ENCODE measurements around the gene FZR1.
A peak's percentile ranks its signal among the peaks of the same experiment; 100 is the strongest.
"Not testable (repeated sequence)": the region's sequence is repeated elsewhere in the genome, so short reads cannot be mapped to it uniquely, and the experiment has no call there.

Gene FZR1

GRCh38 chr19:3496392-3497273 is 9.5 kb upstream of the FZR1 start:
- no peak for DNase-seq (ENCODE audit: low read depth)

GRCh38 chr19:3497757-3498520 is 8.2 kb upstream of the FZR1 start:
- DNase-seq (ENCODE audit: low read depth), result no peak

GRCh38 chr19:3499738-3500428 is 6.2 kb upstream of the FZR1 start:
- DNase-seq (ENCODE audit: low read depth), result no peak

- DNase-seq (ENCODE audit: low read depth), result peak; percentile 89
Measured at GRCh38 chr19:3500429-3501101, 5.5 kb upstream of the FZR1 start, which contains the start of gene DOHH. DOHH (minus strand) TSS chr19:3500674; CDS start chr19:3496814, 3,860 bp downstream.

GRCh38 chr19:3501780-3502179 is 4.3 kb upstream of the FZR1 start:
- no peak for DNase-seq (ENCODE audit: low read depth)

GRCh38 chr19:3503036-3503572 is 3.0 kb upstream of the FZR1 start:
- no peak for DNase-seq (ENCODE audit: low read depth)

GRCh38 chr19:3504735-3505134 is 1.4 kb upstream of the FZR1 start:
- no peak for DNase-seq (ENCODE audit: low read depth)

GRCh38 chr19:3506384-3507340 is 551 bp downstream of the FZR1 start:
- DNase-seq (ENCODE audit: low read depth), result no peak

GRCh38 chr19:3507371-3508120 is 1.4 kb downstream of the FZR1 start:
- no peak for DNase-seq (ENCODE audit: low read depth)

GRCh38 chr19:3508121-3508661 is 2.1 kb downstream of the FZR1 start:
- not testable (repeated sequence) for DNase-seq (ENCODE audit: low read depth)

- no peak for DNase-seq (ENCODE audit: low read depth)
Measured at GRCh38 chr19:3508771-3509535, 2.8 kb downstream of the FZR1 start.

- no peak for DNase-seq (ENCODE audit: low read depth)
Measured at GRCh38 chr19:3509566-3509989, 3.5 kb downstream of the FZR1 start.

GRCh38 chr19:3510727-3511126 is 4.6 kb downstream of the FZR1 start:
- no peak for DNase-seq (ENCODE audit: low read depth)

GRCh38 chr19:3511506-3512251 is 5.6 kb downstream of the FZR1 start:
- no peak for DNase-seq (ENCODE audit: low read depth)

- no peak for DNase-seq (ENCODE audit: low read depth)
Measured at GRCh38 chr19:3512562-3513228, 6.6 kb downstream of the FZR1 start.

GRCh38 chr19:3513229-3514140 is 7.4 kb downstream of the FZR1 start:
- DNase-seq (ENCODE audit: low read depth), result no peak

All from activated T-helper 1 cell treated with Interleukin-2 at 50 U/mL for 16 hours (primary cell).